GDM1 (cell line): Measurements from ENCODE around the gene HHAT.

ENCODE experiments used
- DNase-seq: peaks from one replicate; lab custom pipeline; 2025; lab: John Stamatoyannopoulos, UW

The HHAT gene

GRCh38 chr1:210598135-210598652 is 269.5 kb downstream of the HHAT start:
- no peak for DNase-seq

GRCh38 chr1:210600421-210601159 is 271.9 kb downstream of the HHAT start:
- no peak for DNase-seq

DNA sequence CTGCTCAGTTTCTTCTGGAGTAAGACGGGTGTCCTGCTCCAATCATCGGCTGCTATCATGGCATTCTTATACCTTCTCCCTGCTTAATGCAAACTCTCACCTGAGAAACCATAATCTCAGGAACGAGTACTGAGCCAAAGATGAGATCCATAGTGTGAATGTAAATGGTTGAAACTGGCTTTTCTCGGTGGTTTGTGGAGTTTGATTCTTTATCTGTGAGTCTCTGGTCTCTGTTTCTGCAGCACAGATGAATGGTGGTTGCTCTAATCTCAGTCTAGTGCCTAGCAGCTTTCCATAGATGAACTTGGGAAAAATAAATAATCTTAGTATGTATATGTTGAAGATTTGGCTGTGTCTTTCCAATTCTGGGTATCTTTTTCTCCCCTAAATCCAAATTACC is 274.4 kb downstream of the HHAT start:
- DNase-seq: no peak

- no peak for DNase-seq
Observed at GRCh38 chr1:210605099-210605498, 276.4 kb downstream of the HHAT start.

- no peak for DNase-seq
Observed at GRCh38 chr1:210607361-210607760, 278.7 kb downstream of the HHAT start.

- no peak for DNase-seq
Observed at GRCh38 chr1:210608767-210609166, 280.1 kb downstream of the HHAT start.

DNA sequence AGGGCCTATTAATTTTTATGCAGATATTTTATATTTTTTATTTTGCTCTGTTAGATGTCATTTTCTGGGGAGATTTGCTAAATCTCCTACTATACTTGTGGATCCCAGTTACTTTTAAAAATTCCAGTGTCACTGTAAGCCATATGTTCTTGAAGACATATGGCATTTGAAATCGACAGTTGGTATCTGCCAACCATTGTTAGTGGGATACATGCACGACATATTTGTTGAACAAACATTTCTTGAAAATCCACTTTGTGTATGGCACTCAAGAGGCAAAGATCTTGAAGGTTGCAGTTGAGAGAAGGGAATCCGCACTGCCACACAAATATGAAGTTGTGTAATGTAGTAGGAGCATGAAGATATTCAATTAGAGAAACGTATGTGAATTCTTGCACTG is 287.7 kb downstream of the HHAT start:
- no peak for DNase-seq

DNA sequence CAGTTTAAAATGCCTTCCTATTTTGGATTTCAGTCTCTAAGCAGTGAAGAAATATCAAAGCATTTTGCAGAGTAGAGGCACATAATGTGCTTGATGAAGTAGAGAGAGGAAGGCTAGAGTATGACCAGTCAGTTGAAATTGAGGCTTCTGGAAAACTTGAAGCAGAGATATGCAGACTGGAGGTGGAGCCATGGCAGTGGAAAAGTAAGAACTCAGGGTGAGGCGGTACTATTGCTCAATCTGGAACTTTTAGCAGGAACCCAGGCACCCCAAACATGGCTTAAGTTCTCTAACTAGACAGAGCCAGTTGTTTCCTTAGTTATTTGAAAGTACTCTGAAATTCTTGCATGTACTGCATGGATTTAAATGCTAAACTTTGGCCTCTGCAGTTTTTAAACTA is 288.6 kb downstream of the HHAT start:
- DNase-seq: no peak

- no peak for DNase-seq
Observed at GRCh38 chr1:210618369-210618768, 289.7 kb downstream of the HHAT start.

GRCh38 chr1:210620867-210621488 is 292.3 kb downstream of the HHAT start:
- no peak for DNase-seq

- DNase-seq: no peak
Observed at GRCh38 chr1:210621712-210622111, 293.0 kb downstream of the HHAT start.

GRCh38 chr1:210624722-210625121 is 296.0 kb downstream of the HHAT start:
- no peak for DNase-seq

- no peak for DNase-seq
Observed at GRCh38 chr1:210625715-210626114, 297.0 kb downstream of the HHAT start.

- no peak for DNase-seq
Observed at GRCh38 chr1:210626341-210626740, 297.6 kb downstream of the HHAT start.

DNA sequence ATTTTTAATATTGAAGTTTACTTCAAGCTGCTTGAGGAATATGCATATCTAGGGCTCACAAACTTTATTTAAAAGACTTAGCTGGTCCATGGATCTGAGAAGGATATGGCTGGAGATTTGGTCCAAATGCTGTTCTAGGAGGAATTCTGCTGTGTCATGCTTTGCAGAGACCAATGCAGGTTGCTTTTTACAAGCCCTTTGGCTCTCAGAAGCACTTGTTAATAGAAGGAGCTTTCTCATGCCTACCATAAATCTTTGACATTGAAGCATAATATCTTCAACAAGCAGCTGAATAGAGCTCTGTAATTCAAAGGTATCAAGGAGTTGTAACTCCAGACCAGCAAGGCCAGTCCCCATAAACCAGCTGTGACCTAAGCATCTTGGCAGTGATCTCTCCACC is 299.1 kb downstream of the HHAT start:
- DNase-seq: no peak

DNA sequence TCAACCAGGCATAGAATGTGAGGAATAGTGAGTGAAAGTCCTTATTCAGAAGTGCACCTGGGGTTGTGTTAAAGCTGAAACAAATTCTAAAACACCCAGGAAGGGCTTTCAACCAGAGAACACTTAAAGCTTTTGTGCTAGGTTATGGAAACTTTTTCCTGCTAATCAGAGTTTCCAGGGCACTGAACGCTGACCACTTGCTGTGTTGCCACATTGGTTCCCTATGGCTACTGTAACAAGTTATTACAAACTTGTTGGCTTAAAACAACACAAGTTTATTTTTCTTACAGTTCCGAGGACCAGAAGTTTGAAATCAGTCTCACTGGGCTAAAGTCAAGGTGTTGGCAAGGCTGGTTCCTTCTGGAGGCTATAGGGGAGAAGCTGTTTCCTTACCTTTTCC is 300.6 kb downstream of the HHAT start:
- no peak for DNase-seq

GRCh38 chr1:210631399-210631798 is 302.7 kb downstream of the HHAT start:
- DNase-seq: no peak

GRCh38 chr1:210633140-210633539 is 304.4 kb downstream of the HHAT start:
- no peak for DNase-seq

- DNase-seq: no peak
Observed at GRCh38 chr1:210633636-210634035, 304.9 kb downstream of the HHAT start.

DNA sequence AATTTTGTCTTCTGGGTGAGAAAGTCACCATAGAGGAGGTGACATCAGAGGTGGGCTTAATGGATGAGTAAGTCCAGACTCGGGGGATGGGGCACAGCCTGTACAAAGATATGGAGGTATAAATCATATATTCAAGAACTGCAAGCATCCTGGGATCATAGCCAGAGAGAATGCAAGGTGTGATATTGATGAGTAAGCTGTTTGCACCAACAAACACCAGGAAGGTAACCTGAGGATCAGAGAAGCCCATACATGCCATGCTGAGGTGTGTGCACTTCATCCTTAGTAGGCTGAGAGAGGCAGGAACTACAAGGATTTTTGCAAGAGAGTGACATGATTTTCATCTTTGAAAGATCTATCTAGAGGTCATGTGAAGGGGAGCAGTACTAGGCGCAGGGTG is 306.4 kb downstream of the HHAT start:
- no peak for DNase-seq

- no peak for DNase-seq
Observed at GRCh38 chr1:210641582-210641981, 312.9 kb downstream of the HHAT start.

- no peak for DNase-seq
Observed at GRCh38 chr1:210645582-210646257, 317.0 kb downstream of the HHAT start.

DNA sequence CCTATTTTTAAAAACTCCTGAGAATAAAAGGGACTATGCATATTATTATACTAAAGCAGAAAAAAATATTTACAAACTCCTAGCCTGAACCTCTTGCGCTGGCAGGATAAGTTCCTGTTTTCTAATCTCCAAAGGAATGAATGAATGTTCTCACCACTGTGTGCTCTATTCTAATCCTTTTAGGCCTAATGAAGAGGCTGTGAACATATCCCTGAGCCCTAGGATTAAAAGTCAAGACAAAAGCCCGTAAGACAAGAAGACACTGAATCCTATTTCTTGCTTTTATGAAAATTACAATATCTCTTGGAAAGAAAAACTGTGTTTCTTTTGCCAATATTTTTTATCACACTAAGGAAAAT is 317.5 kb downstream of the HHAT start:
- DNase-seq: no peak
